ENCODE results near the gene ERBB2. TPM values are rescaled to one million over a fixed set of nuclear protein-coding genes. Genes with fewer than 3 reads are reported as not detected.

The ERBB2 gene
- total and polyA plus RNA-seq, 2 experiments from 2014 or later, result 30.3 to 55.4 TPM

DNA sequence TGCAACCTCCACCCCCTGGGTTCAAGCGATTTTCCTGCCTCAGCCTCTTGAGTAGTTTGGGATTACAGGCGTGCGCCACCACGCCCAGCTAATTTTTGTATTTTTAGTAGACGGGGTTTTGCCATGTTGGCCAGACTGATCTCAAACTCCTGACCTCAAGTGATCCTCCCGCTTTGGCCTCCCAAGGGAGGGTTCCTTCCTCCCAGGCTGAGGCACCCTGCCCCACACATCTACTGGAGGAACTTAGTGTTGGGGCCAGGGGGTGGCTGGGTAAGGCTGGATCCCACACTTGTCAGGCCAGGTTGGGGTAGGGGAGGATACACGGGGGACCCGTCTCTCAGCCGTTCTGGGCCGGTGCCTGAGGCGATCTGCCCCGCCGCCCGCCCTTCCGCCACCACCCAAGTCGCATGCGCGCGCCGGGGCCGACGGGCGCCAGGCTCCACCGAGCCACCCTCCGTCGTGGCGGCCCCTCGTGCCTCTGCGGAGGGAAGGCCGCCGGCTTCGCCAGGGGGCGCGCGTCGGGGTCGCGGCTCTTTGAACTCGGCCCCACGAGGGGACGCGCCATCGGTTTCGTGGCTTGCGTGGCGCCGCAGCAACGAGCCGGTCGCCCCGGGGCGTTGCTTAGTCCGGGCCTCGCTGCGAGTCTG lies 53.8 kb downstream of the ERBB2 start:
- H3F3A ChIP-seq (ENCODE audit: insufficient read depth), result peaks cover 12% of the 10 kb centered on the region
- no peak for TF ChIP-seq EZH2phosphoT487 (IDR thresholded peaks at IDR 0.05; ENCODE audit: insufficient read depth, low read depth)
- no peaks in the 10 kb centered on the region for H3K79me2 ChIP-seq (ENCODE audit: insufficient read depth)
- in situ Hi-C loops (cut with MboI), result loop anchor here (10.0 kb wide), 1 partner anchor 129 kb away; the partner anchor contains the start of gene PPP1R1B
- no peaks in the 10 kb centered on the region for H3K36me3 ChIP-seq (ENCODE audit: low read depth)
- H2AFZ ChIP-seq, result peak overlapping the region; percentile 81
- no peaks in the 10 kb centered on the region for H3K9me3 ChIP-seq (ENCODE audit: low read depth)
- H3K27ac ChIP-seq, result peak overlapping the region; percentile 13; the same call in 1 of the 2 replicates
- no peaks in the 10 kb centered on the region for H3K9me2 ChIP-seq (ENCODE audit: insufficient read depth)
- H4K20me1 ChIP-seq (ENCODE audit: insufficient read depth), result no peaks in the 10 kb centered on the region
- peak overlapping the region; percentile 89 for H3K9ac ChIP-seq
- H3K4me1 ChIP-seq (ENCODE audit: insufficient read depth), result no peaks in the 10 kb centered on the region
- H3K4me3 ChIP-seq, result peak overlapping the region; percentile 81
- WGBS, 2 experiments (ENCODE audit: low coverage in 1 of 2, low lambda C conversion rate in 2 of 2, missing lambda C conversion rate in 2 of 2), result 9 to 19% methylated on average over 26 to 46 of the region's 55 CpGs
- H3K27me3 ChIP-seq (replicated peaks; ENCODE audit: insufficient read depth), result 0 out of 2 replicates have a peak, but pooled peaks cover 9% of the 10 kb centered on the region
- peak; percentile 55 for DNase-seq
- peak overlapping the region; percentile 53 for H3K4me2 ChIP-seq (ENCODE audit: unreplicated experiment)

DNA sequence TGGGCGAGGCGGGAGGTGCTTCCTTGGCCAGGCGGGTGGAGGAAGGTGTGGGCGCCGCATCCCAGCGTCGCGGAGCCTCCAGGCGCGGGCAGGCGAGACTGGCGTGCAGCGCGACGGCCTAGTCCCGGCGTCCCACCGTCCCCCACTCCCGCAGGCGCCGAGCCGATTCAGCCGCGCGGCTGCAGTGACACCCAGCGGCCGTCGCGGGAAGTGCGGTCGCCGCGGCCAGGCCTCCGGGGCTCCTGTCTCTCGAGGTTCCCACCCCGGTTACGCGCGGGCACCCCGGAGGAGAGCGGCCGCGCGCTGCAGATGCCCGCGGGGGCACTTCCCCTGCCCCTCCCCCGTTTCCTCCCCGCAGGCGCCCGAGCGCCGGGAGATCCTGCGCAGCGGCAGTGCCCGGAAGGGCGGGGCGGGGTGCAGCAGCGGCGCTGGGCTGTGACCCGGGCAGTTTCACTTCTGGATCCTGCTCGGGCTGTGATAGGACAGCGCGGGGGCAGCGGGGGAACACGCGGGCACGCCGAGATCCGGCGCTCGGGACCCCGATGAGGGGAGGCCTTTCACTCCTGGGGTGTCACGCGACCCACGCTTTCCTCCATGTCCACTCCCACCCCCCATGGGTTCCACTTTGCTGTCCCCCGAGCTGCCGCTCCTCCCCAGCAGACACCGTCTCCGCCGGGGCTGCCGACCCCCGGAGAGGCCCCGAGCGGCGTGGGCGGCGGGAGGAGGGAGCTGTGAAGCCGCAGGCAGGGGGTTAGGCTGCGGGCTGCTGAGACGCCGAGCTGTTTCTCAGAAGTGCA lies 54.5 kb downstream of the ERBB2 start:
- Histone ChIP-seq H4K20me1 (ENCODE audit: insufficient read depth) (no peaks in the 10 kb centered on the region), H3K79me2 (ENCODE audit: insufficient read depth) (no peaks in the 10 kb centered on the region), H3K9ac (peak overlapping the region; percentile 89), H3K36me3 (ENCODE audit: low read depth) (no peaks in the 10 kb centered on the region), H3K9me2 (ENCODE audit: insufficient read depth) (no peaks in the 10 kb centered on the region), H3K4me3 (peak overlapping the region; percentile 81), H3K4me1 (ENCODE audit: insufficient read depth) (no peaks in the 10 kb centered on the region), H3K27me3 (replicated peaks; ENCODE audit: insufficient read depth) (0 out of 2 replicates have a peak, but pooled peaks cover 12% of the 10 kb centered on the region), H3K27ac (peak overlapping the region; percentile 44; the same call in 1 of the 2 replicates), H2AFZ (peak overlapping the region; percentile 91), H3K9me3 (ENCODE audit: low read depth) (no peaks in the 10 kb centered on the region), H3F3A (ENCODE audit: insufficient read depth) (peaks cover 7% of the 10 kb centered on the region; the same call in 1 of the 2 replicates), H3K4me2 (ENCODE audit: unreplicated experiment) (peak overlapping the region; percentile 71)
- TF ChIP-seq EZH2 (IDR thresholded peaks at IDR 0.05; ENCODE audit: insufficient read depth, poor library complexity, severe bottlenecking) (no peak), EZH2phosphoT487 (IDR thresholded peaks at IDR 0.05; ENCODE audit: insufficient read depth, low read depth) (no peak)
- in situ Hi-C loops (cut with MboI), result loop anchor here (10.0 kb wide), 1 partner anchor 130 kb away; the partner anchor contains the start of gene PPP1R1B
- peak; percentile 95 for DNase-seq
- 1 to 2% methylated on average over 51 to 72 of the region's 91 CpGs for WGBS, 2 experiments (ENCODE audit: low coverage in 1 of 2, low lambda C conversion rate in 2 of 2, missing lambda C conversion rate in 2 of 2)

DNA sequence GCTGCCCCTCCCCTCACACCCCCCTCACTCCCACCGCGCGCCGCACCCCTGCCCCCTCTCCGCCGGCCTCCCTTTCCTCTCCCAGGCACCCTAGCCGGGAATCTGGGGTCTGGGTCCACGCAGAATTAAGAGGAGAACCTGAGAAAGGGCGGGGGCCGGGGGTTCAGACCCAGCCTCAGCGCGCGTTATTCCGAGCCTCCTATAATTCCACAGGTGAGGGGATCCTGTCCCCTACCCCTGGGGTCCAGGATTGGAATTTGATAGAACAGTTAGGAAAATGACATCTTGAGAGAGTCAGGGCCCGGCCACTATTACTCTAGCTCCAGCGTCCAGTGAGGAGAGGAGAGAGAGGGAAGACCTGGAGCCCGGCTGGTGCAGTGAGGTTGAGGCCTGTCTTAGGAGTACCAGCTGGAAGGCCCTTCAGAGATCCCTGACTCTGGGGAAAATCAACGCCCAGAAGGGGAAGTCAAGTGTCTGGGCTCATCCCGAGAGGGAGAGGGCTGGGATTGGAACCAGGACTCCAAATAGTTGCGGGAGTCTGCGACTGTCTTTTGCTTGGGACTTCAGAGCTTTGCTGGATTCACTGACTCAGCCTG lies 55.2 kb downstream of the ERBB2 start:
- no peak for TF ChIP-seq EZH2phosphoT487 (IDR thresholded peaks at IDR 0.05; ENCODE audit: insufficient read depth, low read depth)
- TF ChIP-seq EZH2 (IDR thresholded peaks at IDR 0.05; ENCODE audit: insufficient read depth, poor library complexity, severe bottlenecking), result no peak
- H3K27ac ChIP-seq, result 0 out of 2 replicates have a peak overlapping the region, but pooled peaks have one; percentile 44

More for the DNA sequence above, 55.2 kb downstream of the ERBB2 start:
- in situ Hi-C loops (cut with MboI), result loop anchor here (10.0 kb wide), 1 partner anchor 130 kb away; the partner anchor contains the start of gene PPP1R1B
- 30 to 36% methylated on average over 14 to 21 of the region's 21 CpGs for WGBS, 2 experiments (ENCODE audit: low coverage in 1 of 2, low lambda C conversion rate in 2 of 2, missing lambda C conversion rate in 2 of 2)
- Histone ChIP-seq H3K9ac (peak overlapping the region; percentile 89), H3K36me3 (ENCODE audit: low read depth) (no peaks in the 10 kb centered on the region), H3K9me2 (ENCODE audit: insufficient read depth) (no peaks in the 10 kb centered on the region), H3K9me3 (ENCODE audit: low read depth) (no peaks in the 10 kb centered on the region), H3K4me1 (ENCODE audit: insufficient read depth) (no peaks in the 10 kb centered on the region), H3K27me3 (replicated peaks; ENCODE audit: insufficient read depth) (0 out of 2 replicates have a peak, but pooled peaks cover 12% of the 10 kb centered on the region), H3K4me2 (ENCODE audit: unreplicated experiment) (peak overlapping the region; percentile 71), H4K20me1 (ENCODE audit: insufficient read depth) (no peaks in the 10 kb centered on the region), H3F3A (ENCODE audit: insufficient read depth) (peaks cover 7% of the 10 kb centered on the region; the same call in 1 of the 2 replicates), H3K79me2 (ENCODE audit: insufficient read depth) (no peaks in the 10 kb centered on the region), H3K4me3 (peak overlapping the region; percentile 81), H2AFZ (peak overlapping the region; percentile 91)
- DNase-seq, result peak; percentile 33

Measured in GM23248 (cell line).